Kidney tubule cell (primary cell): Measurements from ENCODE around the gene TBL1XR1.
"Not testable (repeated sequence)": the region's sequence is repeated elsewhere in the genome, so short reads cannot be mapped to it uniquely, and the experiment has no call there.

Experiments
- DNase-seq: peaks from one replicate; pipeline ENCODE4 v3.0.0-alpha.2; 2018; ENCODE audit warnings: low spot score

TBL1XR1 gene

DNA sequence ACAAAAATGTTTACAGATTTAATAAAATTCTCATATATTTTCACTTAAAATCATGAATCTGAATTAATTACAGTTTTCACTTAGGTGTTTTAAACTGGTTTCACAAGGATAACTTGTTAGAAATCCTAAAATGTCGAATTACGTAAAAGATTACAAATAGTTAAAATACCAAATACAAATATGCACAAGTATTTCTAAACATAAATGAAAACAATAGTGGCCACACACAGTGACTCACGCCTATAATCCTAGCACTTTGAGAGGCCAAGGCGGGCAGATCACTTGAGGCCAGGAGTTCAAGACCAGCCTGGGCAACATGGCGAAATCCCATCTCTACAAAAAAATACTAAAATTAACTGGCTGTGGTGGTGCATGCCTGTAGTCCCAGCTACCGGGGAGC lies 10.9 kb upstream of the TBL1XR1 start:
- no peak for DNase-seq

DNA sequence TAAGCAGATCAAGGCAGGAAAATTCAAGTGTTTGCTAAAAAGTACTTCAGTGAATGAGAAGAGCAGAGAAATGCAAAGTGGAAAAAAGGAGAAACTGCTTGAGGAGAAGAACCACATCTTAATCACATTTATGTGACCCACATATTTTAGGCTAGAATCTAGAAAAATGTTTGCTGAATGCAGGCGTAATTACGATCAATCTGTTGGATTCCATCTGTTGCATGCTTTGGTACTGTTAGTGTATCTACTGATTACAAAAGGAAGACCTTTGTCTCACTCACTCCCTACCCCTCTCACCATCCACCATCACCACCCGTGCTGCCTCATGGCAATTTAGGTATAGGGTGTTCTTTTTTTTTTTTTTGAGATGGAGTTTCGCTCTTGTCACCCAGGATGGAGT lies 9.7 kb upstream of the TBL1XR1 start:
- no peak for DNase-seq

DNA sequence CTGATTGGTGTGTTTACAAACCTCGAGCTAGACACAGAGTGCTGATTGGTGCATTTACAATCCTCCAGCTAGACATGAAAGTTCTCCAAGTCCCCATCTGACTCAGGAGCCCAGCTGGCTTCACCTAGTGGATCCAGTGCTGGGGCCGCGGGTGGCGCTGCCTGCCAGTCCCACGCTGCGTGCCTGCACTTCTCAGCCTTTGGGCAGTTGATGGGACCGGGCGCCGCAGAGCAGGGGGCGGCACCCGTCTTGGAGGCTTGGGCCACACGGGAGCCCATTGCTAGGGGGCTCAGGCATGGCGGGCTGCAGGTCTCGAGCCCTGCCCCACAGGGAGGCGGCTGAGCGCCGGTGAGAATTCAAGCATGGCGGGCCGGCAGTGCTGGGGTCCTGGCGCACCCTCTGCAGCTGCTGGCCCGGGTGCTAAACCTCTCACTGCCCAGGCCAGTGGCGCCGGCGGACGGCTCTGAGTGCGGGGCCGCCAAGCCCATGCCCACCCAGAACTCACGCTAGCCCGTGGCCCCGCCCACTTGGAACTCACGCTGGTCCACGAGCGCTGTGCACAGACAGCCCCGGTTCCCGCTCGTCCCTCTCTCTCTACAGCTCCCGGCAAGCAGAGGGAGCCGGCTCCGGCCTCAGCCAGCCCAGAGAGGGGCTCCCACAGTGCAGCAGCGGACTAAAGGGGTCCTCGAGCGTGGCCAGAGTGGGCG lies 6.6 kb upstream of the TBL1XR1 start:
- DNase-seq: no peak

DNA sequence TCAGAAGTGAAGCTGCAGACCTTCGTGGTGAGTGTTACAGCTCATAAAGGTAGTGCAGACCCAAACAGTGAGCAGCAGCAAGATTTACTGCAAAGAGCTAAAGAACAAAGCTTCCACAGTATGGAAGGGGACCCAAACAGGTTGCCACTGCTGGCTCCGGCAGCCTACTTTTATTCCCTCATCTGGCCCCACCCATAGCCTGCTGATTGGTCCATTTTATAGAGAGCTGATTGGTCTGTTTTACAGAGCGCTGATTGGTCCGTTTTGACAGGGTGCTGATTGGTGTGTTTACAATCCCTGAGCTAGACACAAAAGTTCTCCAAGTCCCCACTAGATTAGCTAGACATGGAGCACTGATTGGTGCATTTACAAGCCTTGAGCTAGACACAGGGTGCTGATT lies 5.7 kb upstream of the TBL1XR1 start:
- not testable (repeated sequence) for DNase-seq

DNA sequence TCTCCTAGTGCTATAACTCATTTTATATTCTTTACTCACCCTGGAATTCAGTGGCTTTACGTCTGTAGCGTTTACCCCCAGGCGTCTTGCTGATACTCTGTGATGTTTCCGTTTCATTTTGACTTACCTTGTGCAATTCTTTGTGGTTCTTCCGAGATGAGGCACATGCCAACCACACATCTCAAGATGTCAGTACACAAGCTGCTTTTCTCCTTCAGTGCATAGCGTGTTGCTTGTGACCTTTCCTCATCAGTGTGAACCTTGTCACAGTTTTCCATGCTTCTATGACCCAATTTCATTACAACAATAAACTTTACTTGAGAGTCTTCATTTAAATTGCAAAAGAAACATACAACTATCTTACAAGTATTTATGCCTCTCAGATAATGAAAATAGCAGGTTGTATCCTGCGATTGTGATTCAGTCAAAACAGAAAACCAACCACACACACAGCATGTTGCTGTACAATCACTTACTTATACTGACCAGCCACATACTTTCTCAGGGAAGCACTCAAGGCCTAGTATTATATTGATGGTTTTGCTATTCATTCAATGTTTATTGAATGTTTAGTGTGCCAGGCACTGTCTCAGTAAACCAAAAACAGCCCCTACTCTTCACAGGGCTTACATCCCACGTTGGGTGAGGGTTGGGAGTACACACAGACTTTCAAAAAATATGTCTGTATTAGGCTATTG lies 4.6 kb upstream of the TBL1XR1 start:
- no peak for DNase-seq

DNA sequence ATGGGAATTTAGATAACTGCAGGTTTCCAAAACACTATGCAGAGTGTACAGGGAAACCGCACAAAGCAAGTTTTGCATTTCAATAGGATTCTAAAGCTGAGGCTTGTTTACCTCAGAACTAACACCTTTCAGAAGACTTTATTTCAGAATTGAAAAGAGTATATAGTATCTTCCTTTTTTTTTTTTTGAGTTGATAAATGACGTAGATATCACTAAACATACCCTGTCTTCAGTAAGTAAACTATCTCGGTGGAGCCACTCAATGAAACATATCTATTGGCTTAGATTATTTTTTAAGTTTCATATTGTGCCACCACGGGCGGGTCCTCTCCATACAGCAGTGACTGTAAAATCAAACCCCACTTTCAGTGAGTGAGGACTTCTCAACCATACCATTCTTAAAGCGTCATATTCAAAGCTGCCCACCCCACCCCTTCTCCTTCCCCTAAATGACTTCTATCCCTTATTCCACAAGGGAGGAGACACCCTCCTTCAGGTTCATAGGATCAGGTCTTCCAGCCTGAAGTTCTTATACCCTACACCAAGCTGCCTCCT lies 2.0 kb upstream of the TBL1XR1 start:
- DNase-seq: no peak

DNA sequence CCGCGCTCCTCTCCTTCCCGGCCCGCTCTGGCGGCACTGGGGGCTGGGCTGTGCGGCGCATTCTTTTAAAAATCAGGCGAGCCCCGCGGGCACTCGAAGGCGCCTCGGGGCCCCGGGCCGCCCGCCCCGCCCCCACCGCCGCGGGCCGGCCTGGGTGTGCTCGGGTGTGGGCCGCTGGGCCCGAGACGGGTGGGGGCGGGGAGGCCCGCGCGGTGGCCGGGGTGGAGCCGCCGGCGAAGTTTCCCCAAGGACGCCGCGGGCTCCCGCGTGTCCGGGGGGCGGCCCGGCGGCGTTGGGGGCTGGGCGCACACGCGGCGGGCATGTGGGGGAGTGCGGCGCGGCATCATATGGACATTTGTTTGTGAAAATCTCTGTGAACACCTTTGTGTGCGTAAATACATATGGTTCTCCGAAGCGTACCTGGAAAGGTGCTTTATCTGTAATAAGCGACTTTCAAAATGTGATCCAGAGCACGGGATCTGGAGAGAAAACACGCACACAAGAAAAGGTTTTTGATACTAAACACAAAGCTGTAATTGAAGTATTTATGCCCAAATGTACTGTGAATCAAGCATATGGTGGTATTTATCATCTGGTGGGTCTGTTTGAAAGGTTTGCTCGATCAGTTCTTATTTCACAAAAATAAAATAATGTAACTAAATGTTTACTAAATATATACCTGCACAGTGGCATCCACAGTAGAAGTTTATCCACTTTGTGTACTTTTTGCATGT lies 612 bp upstream of the TBL1XR1 start:
- DNase-seq: no peak

DNA sequence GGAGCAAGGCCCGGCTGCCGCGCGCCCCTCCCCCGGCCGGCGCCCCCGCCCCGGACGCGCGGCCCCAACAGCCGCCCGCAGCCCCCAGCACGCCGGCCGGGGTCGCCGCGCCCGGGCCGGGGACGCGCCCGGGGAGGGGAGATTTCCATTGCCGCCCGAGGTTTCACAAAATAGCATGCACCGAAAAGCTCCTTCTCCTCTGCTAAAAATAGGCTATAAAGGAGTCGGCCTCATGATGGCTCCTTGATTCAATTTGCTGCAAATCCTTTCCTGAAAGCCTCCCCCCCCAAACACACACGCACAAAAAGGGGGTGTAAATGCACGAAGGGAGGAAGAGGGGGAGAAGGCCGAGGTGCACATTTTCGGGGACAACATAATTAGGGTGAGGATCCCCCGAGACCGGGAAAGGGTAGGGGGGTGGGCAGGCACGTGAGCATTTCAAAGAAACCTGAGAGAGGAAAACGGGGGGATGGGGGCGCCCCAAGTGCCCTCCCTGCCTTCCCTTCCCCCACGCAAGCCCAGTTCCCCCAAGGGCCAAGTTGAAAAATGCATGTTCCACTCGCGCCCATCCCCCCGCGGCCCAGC lies 734 bp downstream of the TBL1XR1 start:
- DNase-seq: peak; percentile 57

DNA sequence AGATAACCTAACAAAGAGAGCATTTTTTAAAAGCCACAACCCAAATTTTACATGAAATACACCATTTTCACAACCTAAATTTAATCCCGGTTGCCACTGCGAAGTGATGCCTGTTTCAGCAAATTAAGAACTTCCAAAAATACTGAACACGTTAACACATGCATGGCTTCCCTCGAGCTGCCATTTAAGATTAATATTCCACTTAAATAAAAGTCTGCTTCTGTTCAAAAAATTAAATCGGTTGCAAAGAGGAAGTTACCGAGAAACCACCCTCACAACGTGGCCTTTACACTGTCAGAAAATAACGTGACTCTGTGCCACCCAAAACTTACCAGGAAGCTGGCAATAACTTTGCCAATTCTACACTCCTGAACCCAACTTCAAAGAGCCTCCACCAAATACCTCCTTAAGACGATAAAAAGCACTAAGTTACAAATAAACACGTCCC lies 1.2 kb downstream of the TBL1XR1 start:
- DNase-seq: peak; percentile 49

DNA sequence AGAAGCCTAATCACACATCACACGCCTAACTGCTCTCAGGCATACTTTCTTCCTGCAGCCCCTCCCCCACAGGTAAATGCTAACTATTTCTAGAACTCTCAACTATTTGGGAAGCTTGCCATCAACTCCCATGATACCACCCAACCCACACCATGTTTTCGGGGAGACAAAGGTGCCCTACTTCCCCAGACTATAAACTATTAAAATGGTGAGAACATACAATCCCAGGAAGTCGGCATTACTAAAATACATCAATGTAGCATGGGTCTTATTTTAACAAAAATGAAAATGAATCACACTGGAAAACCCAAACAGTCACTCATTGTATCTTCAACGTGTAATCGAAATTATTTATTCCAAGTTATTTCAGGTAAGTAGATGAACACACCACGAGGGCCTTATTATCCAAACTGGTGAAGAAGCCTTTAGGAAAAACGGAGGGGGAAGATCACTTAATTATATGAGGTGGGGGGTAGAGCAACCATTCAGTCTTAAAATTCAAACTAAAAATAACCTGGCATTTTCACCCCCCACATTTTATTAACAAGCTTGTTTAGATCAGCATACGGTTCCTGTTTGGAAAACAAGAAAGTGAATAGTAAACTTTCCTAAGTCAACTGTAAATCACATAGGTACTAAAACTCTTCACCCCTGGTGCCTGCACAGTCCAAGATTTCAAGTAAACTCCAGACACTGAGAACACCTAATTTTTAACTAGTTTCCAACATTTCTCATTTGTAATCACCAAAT lies 1.9 kb downstream of the TBL1XR1 start:
- peak; percentile 78 for DNase-seq

DNA sequence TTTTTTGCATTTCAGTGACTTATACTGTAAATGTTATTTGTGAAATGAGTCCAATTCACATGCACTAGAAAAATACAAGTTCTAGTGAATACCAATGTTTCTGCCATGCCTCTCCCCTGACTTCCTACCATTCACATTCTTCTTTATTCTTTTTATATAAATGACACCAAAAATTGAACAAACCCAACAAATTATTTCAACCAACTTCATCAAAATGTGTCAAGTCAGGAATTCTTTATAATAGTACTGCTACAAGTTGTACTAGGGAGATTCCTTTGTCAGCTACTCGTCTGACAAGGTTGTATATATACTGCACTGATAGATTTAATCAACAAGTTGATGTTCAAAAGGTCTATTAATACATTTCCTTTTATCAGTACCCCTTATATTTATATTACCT lies 3.0 kb downstream of the TBL1XR1 start:
- DNase-seq: no peak

DNA sequence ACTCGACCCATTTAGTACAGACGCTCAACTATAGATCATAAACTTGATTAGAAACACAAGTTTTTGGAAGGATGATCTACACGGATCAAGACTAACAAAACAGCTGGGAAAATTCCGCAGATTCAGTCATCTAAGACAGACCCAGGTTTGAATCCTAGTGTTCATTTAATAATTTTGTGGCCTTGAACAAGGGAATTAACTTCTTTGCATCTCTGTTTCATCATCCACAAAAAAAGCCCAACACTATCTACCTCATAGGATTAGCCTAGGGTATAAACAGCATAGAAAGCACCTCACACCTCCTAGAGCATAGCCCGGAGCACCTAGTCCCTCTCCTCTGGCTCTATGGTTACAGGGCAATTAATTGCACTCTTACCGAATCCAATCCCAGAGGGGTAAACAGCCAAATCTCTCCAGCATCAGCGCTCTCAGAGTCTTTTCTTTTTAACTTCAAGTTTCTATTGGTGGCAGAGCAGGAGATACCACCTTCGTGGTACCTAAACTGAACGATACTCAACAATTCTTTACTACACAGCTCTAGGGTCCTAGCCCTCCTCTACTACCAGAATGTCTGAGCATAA lies 3.5 kb downstream of the TBL1XR1 start:
- DNase-seq: no peak

DNA sequence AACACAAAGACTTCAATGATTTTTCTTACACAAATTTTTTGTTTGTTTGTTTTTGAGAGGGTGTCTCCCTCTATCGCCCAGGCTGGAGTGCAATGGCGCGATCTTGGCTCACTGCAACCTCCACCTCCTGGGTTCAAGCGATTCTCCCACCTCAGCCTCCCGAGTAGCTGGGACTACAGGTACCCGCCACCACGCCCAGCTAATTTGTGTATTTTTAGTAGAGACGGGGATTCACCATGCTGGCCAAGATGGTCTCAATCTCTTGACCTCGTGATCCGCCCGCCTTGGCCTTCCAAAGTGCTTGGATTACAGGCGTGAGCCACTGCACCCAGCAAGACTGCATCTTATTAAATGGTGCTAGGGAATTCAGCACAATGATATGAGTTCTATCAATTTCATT lies 4.0 kb downstream of the TBL1XR1 start:
- not testable (repeated sequence) for DNase-seq

DNA sequence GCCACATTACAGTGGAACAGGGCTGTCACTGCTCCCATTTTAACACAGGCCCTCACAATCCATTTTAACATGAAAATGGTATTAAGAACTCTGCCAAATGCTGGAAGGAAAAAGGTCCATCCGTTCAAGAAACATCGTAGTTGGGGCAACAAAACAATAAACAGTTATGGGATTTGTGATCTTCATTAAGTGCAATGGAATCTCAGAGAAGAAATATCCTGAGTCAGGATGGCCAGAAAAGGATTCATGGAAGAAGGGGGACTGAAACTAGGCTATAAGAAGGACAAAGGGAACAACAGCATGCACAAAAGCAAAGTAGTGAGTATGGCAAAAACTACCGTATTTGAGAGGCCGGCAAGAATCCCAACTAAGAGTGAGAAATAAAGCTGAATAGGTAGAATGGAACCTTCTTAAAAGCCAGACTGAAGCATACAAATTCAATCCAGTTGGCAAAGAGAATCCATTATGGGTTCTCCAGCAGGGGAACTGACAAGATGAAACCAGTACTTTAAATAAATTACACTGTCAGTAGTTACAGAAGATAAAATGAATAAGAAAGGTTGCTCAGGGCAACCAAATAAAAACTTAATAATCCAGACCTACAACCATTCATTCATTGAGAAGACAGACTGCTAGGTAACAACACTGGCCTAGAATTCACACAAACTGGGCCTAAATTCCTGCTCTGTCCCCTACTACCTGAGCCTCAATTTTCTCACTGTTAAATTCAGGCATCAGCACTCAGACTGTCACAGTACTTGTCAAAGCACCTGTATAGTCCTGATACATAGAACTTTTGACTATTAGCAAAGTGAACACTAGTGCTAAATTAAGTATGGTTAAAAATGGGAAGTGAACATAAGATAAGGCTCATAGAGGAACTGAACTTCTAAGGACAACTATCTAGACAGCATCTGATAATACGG lies 6.3 kb downstream of the TBL1XR1 start:
- DNase-seq: no peak

DNA sequence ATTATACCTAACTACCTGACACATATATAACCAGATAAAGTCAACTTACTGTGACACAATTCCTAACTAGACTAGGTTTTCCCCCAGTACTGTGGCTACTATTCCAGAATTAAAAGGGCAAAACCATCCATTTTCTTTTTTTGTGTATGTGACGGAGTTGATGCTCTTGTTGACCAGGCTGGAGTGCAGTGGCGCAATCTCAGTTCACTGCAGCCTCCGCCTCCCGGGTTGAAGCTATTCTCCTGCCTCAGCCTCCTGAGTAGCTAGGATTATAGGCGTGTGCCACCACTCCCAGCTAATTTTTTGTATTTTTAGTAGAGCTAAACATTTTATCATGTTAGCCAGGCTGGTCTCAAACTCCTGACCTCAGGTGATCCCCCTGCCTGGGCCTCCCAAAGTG lies 7.1 kb downstream of the TBL1XR1 start:
- not testable (repeated sequence) for DNase-seq

DNA sequence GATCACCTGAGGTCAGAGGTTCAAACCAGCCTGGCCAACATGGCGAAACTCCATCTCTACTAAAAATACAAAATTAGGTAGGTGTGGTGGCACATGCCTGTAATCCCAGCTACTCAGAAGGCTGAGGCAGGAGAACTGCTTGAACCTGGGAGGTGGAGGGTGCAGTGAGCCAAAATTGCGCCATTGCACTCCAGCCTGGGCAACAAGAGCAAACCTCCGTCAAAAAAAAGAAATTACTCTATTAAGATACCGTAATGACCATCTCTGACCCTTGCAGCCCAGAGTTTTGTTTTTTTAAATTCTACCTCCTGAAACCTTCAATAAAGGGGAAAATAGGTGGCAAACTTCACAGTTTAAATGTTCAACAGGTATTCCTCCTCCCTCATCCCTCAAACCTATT lies 9.0 kb downstream of the TBL1XR1 start:
- not testable (repeated sequence) for DNase-seq

DNA sequence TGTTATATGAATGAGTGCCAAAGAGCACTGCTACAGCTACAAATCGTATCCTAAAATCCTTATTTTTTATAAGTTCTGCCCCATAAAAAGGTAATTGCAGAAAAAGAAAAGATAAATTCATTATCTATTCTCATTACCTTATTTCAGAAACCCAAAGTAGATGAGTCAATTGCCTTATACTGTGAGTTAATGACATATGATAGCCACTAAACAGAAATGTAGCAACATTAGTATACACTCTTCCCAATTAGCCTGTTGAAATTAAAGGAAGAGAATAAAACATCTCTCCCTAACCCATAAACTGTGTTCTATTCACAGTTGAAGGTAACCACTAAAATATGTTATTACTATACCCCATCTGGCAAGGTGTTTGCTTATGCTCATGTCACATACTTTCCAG lies 11.0 kb downstream of the TBL1XR1 start:
- no peak for DNase-seq

DNA sequence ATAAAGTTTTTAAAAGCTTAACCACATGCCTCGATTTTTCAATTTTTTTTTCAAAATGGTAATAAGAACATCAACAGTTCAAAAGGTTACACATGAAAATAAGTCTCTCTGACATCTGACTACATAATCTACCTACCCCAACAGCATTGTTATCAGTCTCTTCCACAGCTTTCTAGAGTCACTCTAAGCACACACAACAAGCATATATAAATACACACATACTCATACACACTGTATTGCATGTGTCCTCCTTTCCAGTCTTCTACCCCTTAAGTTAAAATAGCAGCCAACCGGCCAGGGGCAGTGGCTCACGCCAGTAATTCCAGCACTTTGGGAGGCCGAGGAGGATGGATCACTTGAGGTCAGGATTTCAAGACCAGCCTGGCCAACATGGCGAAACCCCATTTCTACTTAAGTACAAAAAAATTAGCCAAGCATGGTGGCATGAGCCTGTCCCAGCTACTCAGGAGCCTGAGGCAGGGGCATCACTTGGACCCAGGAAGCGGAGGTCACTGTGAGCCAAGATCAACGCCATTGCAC lies 12.2 kb downstream of the TBL1XR1 start:
- no peak for DNase-seq

DNA sequence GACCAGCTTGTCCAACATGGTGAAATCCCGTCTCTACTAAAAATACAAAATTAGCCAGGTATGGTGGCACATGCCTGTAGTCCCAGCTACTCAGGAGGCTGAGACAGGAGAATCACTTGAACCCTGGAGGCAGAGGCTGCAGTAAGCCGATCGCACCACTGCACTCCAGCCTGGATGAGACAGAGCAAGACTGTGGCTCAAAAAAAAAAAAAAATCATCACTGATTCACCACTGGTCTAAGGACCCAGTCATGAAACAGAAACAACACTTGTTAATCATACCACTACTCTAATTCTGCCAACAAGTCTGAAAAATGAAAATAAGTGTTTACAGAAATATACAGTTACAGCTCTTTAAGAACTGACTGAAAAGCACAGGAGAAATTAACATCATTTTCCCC lies 12.7 kb downstream of the TBL1XR1 start:
- DNase-seq: peak; percentile 71

DNA sequence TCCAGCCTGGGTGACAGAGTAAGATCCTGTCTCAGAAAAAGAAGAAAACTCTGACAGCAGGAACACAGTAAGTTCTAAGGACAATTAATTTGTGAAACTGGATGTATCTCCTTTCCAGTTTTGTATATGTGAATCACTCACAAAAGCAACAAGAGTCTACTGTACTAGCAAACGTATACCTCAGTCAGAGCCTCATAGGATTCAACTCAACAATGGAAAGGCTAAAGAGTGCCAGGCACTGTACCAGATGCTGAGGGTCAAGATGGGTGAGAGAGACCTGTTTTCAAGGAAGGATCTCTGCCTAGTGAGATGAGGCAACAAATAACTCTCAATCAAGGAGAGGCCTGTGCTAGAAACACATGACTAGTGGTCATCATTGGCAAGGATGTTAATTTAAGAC lies 14.9 kb downstream of the TBL1XR1 start:
- DNase-seq: no peak
